GM12801 (cell line): ENCODE results near the gene ACTN4.

Source experiments
- CTCF ChIP-seq: IDR thresholded peaks from one replicate; pipeline ENCODE4 v1.5.1; 2011; ENCODE audit warnings: control low read depth; ENCODE audit not compliant: insufficient read length; ENCODE audit errors: extremely low read depth

The ACTN4 gene

GRCh38 chr19:38647368-38647965, at the start of gene ACTN4:
TSS of gene ACTN4 (plus strand) at chr19:38647649. CDS start at chr19:38647746, 97 bp downstream.
- no peak for TF ChIP-seq CTCF

GRCh38 chr19:38599722-38600121, 47.7 kb upstream of the ACTN4 start:
- TF ChIP-seq CTCF: no peak

- no peak for TF ChIP-seq CTCF
These were observed 41.3 kb upstream of the ACTN4 start for GRCh38 chr19:38606131-38606530.

- TF ChIP-seq CTCF: no peak
These were observed 33.2 kb upstream of the ACTN4 start for GRCh38 chr19:38614289-38614688.

- TF ChIP-seq CTCF: no peak
These were observed 32.4 kb upstream of the ACTN4 start for GRCh38 chr19:38615007-38615581.

GRCh38 chr19:38616265-38616664, 31.2 kb upstream of the ACTN4 start:
- TF ChIP-seq CTCF: no peak

- no peak for TF ChIP-seq CTCF
These were observed 30.1 kb upstream of the ACTN4 start for GRCh38 chr19:38617283-38617763.
